RWPE1 (cell line): ENCODE results near the gene GYPB.
"Not testable (repeated sequence)": the region's sequence is repeated elsewhere in the genome, so short reads cannot be mapped to it uniquely, and the experiment has no call there.

Experiments used
- CTCF ChIA-PET: fragments of 350-600 bp; sonication (Branson Sonifier 250); formaldehyde crosslinking; extraction: SDS; loops from one replicate; lab custom pipeline; 2021; lab: Yijun Ruan, JAX
- POLR2A ChIA-PET: fragments of 400-600 bp; formaldehyde crosslinking; extraction: SDS; loops from one replicate; lab custom pipeline; 2020; ENCODE audit warnings: antibody characterized with exemption; ENCODE audit not compliant: low non-redundant PET; lab: Yijun Ruan, JAX
- DNase-seq: peaks from one replicate; pipeline ENCODE4 v3.0.0; 2012; ENCODE audit warnings: low spot score
- H3K27ac ChIP-seq: fragments of 450-650 bp; 2 replicates; pipeline ENCODE4 v1.5.1; 2017
- TF ChIP-seq, protein P1 (sequence below): fragments of 450-650 bp; conservative IDR thresholded peaks from 2 replicates; pipeline ENCODE4 v1.5.1; 2017; ENCODE audit warnings: low read depth, mild to moderate bottlenecking

GYPB gene

DNA sequence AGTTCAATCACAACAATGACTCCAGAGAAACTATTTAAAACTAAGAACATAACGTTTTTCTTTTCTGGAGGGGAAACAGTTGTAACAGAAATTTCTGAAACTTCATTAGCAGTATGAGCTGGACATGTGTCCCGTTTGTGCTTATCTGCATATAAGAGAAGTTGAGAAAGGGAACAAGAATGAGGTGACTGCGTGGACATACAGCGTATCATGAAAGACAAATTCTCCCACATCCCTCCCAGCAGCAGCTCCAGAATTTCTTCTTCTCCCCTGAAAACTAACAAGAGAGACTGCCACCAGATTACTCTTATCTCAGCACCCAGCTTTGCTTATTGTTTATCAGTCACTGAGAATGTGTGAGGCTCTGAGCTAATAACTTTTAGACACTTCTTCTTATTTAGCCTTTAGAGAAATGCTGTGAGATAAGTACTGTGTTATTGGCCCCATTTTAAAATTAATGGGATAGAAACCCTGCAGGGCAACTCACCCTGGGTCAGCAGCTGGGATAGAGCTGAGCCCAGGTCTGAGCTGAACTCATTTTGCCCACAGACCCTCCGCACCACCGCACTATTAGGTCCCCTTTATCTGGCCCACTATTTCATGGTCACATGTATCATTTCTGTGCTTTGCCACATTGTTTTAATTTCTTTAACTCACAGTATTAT lies 18.7 kb downstream of the GYPB start:
- H3K27ac ChIP-seq, DNase-seq, CTCF ChIA-PET, POLR2A ChIA-PET: not testable (repeated sequence)

DNA sequence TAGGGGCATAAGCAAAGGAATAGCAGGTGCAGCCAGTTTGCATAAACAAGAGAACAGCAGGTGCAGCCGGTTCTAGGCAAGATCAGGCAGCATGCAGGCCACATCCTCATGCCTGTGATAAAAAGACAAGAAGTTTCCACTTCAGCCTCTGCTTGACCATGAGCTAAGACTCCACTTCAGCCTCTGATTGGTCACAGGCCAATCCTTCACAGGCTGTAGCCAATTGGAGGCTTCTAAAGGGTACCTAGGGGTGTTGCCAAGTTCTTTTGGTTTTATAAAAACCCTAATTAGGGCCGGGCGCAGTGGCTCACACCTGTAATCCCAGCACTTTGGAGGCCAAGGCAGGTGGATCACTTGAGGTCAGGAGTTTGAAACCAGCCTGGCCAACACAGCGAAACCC lies 23.0 kb downstream of the GYPB start:
- DNase-seq, CTCF ChIA-PET, H3K27ac ChIP-seq, POLR2A ChIA-PET: not testable (repeated sequence)

DNA sequence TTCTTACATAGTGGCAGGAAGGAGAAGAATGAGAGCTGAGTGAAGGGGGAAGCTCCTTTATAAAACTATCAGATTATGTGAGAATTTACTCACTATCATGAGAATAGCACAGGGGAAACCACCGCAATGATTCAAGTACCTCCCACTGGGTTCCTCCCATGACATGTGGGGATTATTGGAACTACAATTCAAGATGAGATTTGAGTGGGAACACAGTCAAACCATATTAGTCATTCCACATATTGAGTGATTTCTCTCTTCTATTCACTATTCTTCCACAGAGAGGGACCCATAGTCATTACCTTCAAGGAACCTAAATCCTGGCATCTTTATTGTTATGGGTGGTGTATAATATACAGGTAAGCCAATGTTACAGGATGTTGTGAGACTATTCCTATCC lies 27.4 kb downstream of the GYPB start:
- POLR2A ChIA-PET, DNase-seq, CTCF ChIA-PET, H3K27ac ChIP-seq: not testable (repeated sequence)

DNA sequence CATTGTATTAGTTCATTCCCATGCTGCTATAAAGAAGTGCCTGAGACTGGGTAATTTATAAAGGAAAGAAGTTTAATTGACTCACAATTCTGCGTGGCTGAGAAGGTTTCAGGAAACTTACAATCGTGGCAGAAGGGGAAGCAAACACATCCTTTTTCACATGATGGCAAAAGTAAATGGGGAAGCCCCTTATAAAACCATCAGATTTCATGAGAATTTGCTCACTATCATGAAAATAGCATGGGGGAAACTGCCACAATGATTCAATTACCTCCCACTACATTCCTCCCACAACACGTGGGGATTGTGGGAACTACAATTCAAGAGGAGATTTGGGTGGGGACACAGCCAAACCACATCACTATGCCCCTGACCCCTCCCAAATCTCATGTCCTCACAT lies 28.5 kb downstream of the GYPB start:
- H3K27ac ChIP-seq, POLR2A ChIA-PET, DNase-seq, CTCF ChIA-PET: not testable (repeated sequence)

DNA sequence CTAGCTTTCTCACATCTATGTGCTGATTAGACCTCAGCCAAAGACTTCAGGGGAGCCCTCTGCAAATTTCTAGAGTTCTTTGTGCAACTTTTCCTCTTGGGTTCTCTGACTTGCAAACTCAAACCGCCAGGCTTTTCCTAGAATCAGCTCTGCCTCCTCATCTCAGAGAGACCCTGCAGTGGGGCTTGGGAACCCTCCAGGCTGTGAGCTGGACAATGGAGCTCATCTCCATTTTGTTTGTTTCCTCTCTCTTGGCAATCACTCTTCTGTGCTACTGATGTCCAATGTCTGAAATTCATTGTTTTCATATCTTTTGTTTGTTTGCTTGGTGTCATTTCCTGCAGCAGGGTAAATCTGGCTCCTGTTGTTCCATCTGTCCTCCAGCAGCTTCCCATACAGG lies 33.0 kb downstream of the GYPB start:
- TF ChIP-seq, protein P1, sequence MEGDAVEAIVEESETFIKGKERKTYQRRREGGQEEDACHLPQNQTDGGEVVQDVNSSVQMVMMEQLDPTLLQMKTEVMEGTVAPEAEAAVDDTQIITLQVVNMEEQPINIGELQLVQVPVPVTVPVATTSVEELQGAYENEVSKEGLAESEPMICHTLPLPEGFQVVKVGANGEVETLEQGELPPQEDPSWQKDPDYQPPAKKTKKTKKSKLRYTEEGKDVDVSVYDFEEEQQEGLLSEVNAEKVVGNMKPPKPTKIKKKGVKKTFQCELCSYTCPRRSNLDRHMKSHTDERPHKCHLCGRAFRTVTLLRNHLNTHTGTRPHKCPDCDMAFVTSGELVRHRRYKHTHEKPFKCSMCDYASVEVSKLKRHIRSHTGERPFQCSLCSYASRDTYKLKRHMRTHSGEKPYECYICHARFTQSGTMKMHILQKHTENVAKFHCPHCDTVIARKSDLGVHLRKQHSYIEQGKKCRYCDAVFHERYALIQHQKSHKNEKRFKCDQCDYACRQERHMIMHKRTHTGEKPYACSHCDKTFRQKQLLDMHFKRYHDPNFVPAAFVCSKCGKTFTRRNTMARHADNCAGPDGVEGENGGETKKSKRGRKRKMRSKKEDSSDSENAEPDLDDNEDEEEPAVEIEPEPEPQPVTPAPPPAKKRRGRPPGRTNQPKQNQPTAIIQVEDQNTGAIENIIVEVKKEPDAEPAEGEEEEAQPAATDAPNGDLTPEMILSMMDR = no peak
- CTCF ChIA-PET = no interaction called here
- no peak for DNase-seq
- no peak overlapping the region for H3K27ac ChIP-seq
- POLR2A ChIA-PET = no interaction called here

DNA sequence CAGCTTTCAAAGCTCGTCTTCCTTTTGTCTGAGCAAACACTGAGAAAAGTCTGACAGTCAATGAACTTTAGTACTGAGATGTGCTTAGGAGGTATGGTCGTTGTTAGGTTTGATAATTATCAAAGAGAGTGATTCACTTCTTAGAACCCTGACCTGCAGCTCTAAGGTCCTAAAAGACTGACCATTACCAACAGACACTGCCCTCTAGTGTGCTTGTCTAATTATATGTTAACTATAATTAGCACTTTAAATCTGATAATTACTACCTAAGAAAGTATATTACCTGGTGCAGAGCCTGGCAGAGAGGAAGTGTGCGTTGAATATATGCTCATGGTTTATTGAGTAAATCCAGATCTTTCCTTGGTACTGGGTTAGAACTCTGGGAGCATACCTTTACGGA lies 38.4 kb downstream of the GYPB start:
- CTCF ChIA-PET = interaction anchor here (0.7 kb wide), 2 partner anchors 422 to 771 kb away, joined by 3 to 4 read pairs; no protein-coding TSS in a partner anchor
- DNase-seq = peak; percentile 0
- POLR2A ChIA-PET = not testable (repeated sequence)

DNA sequence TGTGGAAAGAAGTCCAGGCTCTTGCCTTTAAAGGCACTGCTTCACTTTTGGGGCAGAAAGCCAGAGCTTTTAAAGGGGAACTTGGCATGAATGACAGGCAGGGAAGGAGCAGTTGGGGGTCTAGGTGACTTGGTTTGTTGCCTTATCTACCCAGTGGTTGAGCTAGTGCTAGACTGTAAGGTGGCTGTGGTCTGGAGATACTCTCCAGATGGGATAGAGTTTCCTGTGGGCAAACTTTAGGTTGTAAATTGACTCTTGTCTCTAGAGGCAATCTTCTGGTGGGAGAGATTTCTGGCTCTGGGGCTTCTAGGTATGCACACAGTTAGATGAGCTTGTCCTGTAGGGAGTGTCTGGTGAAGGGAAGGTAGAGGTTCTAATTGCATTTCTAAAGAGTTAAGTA lies 43.7 kb downstream of the GYPB start:
- DNase-seq, CTCF ChIA-PET, POLR2A ChIA-PET, H3K27ac ChIP-seq: not testable (repeated sequence)

More for the DNA sequence above, 38.4 kb downstream of the GYPB start:
- not testable (repeated sequence) for H3K27ac ChIP-seq

DNA sequence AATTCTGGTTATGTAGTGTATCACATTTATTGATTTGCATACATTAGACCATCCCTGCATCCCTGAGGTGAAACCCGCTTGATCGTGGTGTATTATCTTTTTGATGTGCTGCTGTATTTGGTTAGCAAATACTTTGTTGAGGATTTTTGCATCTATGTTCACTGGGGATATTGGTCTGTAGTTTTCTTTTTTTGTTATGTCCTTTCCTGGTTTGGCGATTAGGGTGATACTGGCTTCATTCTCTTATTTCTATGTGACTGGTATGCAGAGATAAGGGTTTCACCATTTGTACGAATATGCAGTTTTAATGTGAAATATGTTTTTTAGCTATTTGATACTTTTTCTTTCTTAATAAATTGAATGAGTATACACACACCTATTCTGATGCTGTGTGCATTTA lies 45.2 kb downstream of the GYPB start:
- POLR2A ChIA-PET, CTCF ChIA-PET, DNase-seq, H3K27ac ChIP-seq: not testable (repeated sequence)

DNA sequence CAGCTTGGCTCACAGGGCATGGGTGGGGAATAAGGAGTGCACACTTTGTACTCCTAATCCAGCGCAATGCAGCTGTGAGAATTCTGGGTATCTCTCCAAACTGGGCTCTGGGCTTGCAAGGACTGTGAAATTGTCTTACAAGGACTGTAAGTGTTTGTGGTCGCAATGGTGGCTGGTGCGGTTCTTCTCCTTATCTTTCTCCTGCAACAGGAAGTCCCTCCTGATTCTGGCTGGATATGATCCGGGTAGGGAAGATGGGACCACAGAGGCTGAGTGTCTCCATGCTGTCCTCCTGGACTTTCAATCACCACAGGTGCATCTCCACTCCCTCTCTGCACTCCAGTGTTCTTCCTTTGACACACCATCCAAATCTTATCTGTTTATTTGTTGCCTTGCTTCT lies 58.1 kb downstream of the GYPB start:
- no peak overlapping the region for H3K27ac ChIP-seq
- ChIA-PET POLR2A (no interaction called here), CTCF (no interaction called here)
- no peak for DNase-seq
- TF ChIP-seq, protein P1 = no peak

DNA sequence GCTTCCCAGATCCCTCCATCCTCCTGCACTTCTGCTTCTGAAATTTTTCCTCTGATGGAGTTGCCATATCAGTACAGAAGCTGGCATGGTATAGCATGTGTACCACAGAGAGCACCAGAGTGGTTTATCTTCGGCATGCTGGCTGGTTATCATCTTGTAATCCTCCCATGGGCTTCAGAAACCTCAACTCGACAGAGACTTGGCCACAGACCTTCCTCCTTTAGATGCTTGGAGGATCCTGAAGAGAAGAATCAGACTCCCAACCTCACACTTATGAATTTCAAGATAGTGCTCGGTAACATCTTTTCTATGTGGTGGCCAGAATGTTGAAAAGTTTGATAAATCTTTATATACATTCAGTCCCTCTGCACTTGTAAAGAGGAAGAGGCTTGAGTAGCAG lies 63.9 kb downstream of the GYPB start:
- POLR2A ChIA-PET, CTCF ChIA-PET, DNase-seq, H3K27ac ChIP-seq: not testable (repeated sequence)

DNA sequence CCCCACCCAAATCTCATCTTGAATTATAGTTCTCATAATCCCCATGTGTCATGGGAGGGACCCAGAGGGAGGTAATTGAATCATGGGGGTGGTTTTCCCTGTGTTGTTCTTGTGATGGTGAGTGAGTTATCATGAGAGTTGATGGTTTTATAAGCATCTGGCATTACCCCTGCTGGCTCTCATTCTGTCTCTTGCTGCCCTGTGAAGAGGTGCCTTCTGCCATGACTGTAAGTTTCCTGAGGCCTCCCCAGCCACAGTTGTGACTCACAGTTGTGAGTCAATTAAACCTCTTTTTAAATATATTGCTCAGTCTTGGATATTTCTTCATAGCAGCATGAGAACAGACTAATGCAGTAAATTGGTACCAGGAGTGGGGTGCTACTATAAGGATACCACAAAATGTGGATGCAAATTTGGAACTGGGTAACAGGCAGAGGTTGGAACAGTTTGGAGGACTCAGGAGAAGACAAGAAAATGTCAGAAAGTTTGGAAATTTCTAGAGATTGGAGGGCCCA lies 67.7 kb downstream of the GYPB start:
- CTCF ChIA-PET, POLR2A ChIA-PET, DNase-seq, H3K27ac ChIP-seq: not testable (repeated sequence)

DNA sequence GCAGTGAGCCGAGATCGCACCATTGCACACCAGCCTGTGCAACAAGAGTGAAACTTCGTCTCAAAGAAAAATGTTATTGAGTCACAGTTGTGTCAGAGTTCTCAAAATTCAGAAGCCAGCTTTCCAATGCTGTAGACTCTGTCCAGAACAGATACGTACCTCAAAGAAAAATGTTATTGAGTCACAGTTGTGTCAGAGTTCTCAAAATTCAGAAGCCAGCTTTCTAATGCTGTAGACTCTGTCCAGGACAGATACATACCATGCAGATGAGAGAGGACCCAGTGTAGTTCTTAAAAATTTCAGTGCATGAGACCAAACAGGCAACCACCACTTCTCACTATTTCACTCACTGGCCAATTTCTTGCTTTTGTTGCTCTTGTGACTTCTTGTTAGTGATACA lies 68.2 kb downstream of the GYPB start:
- H3K27ac ChIP-seq, DNase-seq, CTCF ChIA-PET, POLR2A ChIA-PET: not testable (repeated sequence)

DNA sequence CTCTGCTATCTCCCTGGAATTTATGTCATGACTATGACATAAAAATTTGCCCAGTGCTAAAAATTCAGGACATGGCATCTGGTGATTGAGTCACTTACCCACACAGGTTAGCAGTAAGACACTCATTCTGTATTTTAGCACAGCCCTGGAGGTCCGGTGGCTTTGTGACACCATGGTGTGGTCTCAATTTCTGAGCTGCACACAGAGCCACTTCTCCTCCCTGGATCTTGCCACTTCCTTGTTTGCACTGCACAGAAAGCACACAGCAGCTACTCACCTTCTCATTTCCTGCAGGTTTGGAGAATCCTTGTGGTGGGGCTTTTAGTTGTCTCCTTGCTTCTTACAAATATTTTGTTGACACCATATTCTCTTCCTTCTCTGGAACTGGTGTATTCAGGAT lies 69.0 kb downstream of the GYPB start:
- DNase-seq, H3K27ac ChIP-seq, POLR2A ChIA-PET, CTCF ChIA-PET: not testable (repeated sequence)

DNA sequence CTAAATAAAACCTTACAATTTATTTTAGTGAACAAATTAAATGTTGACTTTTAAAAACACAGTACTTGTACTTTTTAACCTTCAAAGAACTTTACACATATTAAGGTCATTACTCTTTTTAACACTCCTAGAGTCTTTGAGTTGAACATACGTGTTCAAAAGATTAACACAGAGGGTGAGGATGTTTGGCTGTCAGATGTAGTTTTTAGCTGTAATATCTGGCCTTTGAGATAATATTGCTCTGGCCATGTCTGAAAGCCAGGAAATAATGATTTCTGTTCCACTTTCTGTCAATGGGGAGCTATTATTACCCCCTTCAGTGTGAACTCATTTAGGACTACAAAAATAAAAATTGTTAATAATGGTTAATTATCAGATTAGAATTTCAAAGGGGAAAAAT lies 71.7 kb downstream of the GYPB start:
- POLR2A ChIA-PET = not testable (repeated sequence)

More for the DNA sequence above, 71.7 kb downstream of the GYPB start:
- H3K27ac ChIP-seq, DNase-seq, CTCF ChIA-PET: not testable (repeated sequence)
